ENCODE results near the gene CDKL4. TPM values are rescaled to one million over a fixed set of nuclear protein-coding genes. Genes with fewer than 3 reads are reported as not detected.
"Not testable (repeated sequence)": the region's sequence is repeated elsewhere in the genome, so short reads cannot be mapped to it uniquely, and the experiment has no call there.

CDKL4 gene
- polyA plus RNA-seq, 1 experiment: not detected

- H3K27me3 ChIP-seq (ENCODE audit: control insufficient read depth, insufficient read depth, low read length): no peaks in the 10 kb centered on the region
- DNase-seq (ENCODE audit: low read depth, low spot score): no peak
- no peaks in the 10 kb centered on the region for H3K9me3 ChIP-seq (ENCODE audit: control insufficient read depth, insufficient read depth, low read length)
- H3K27ac ChIP-seq (ENCODE audit: low read depth, low read length): no peak overlapping the region
- ChIA-PET CTCF (interaction anchor here (1.4 kb wide), 1 partner anchor 24 kb away, joined by 3 read pairs; no protein-coding TSS in a partner anchor), POLR2A (interaction anchor here (0.5 kb wide), 1 partner anchor 347 kb away, joined by 5 read pairs; no protein-coding TSS in a partner anchor)
- TF ChIP-seq, protein P1, sequence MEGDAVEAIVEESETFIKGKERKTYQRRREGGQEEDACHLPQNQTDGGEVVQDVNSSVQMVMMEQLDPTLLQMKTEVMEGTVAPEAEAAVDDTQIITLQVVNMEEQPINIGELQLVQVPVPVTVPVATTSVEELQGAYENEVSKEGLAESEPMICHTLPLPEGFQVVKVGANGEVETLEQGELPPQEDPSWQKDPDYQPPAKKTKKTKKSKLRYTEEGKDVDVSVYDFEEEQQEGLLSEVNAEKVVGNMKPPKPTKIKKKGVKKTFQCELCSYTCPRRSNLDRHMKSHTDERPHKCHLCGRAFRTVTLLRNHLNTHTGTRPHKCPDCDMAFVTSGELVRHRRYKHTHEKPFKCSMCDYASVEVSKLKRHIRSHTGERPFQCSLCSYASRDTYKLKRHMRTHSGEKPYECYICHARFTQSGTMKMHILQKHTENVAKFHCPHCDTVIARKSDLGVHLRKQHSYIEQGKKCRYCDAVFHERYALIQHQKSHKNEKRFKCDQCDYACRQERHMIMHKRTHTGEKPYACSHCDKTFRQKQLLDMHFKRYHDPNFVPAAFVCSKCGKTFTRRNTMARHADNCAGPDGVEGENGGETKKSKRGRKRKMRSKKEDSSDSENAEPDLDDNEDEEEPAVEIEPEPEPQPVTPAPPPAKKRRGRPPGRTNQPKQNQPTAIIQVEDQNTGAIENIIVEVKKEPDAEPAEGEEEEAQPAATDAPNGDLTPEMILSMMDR (IDR thresholded peaks at IDR 0.05; ENCODE audit: low read depth, low read length): no peak
- no peak overlapping the region for H3K4me3 ChIP-seq (ENCODE audit: low read depth, low read length)
Observed at GRCh38 chr2:39202639-39203369, 41.0 kb downstream of the CDKL4 start.

DNA sequence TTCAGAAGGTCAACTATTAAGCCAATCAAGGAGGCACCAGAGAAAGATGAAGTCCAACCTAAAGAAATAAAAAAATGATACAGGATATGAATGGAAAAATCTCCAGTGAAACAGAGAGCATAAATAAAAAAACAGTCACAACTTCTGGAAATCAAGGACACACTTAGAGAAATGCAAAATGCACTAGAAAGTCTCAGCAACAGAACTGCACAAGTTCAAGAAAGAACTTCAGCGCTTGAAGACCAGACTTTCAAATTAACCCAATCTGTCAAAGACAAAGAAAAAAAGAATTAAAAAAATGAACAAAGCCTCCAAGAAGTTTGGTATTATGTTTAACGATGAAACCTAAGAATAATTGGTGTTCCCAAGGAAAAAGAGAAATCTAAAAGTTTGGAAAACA lies 46.8 kb downstream of the CDKL4 start:
- DNase-seq (ENCODE audit: low read depth, low spot score); H3K27me3 ChIP-seq (ENCODE audit: control insufficient read depth, insufficient read depth, low read length); H3K4me3 ChIP-seq (ENCODE audit: low read depth, low read length); H3K9me3 ChIP-seq (ENCODE audit: control insufficient read depth, insufficient read depth, low read length); H3K27ac ChIP-seq (ENCODE audit: low read depth, low read length); POLR2A ChIA-PET: not testable (repeated sequence)
- CTCF ChIA-PET: interaction anchor here (1.1 kb wide), 1 partner anchor 249 kb away, joined by 4 read pairs; no protein-coding TSS in a partner anchor

DNA sequence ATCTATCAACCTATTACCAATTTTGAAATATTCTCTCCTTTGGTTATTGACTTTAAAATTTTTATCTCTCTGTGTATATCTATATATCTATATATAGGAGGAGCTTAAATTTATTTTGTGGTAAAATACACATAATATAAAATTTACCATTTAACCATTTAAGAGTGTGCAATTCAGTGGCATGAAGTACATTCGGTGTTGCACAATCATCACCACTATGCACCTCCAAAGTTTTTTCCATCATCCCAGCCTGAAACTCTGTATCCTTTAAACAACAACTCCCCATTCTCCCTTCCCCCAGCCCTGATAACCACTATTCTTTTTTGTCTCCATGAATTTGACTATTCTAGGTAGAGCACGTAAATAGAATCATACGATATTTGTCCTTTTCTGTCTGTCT lies 49.1 kb downstream of the CDKL4 start:
- H3K4me3 ChIP-seq (ENCODE audit: low read depth, low read length): no peak overlapping the region
- CTCF ChIA-PET: interaction anchor here (1.2 to 1.7 kb wide), 2 partner anchors 33 to 70 kb away, joined by 3 to 4 read pairs; no protein-coding TSS in a partner anchor
- DNase-seq (ENCODE audit: low read depth, low spot score): no peak
- no peaks in the 10 kb centered on the region for H3K9me3 ChIP-seq (ENCODE audit: control insufficient read depth, insufficient read depth, low read length)
- TF ChIP-seq, protein P1 (IDR thresholded peaks at IDR 0.05; ENCODE audit: low read depth, low read length): no peak
- no peak overlapping the region for H3K27ac ChIP-seq (ENCODE audit: low read depth, low read length)
- POLR2A ChIA-PET: no interaction called here
- H3K27me3 ChIP-seq (ENCODE audit: control insufficient read depth, insufficient read depth, low read length): no peaks in the 10 kb centered on the region

DNA sequence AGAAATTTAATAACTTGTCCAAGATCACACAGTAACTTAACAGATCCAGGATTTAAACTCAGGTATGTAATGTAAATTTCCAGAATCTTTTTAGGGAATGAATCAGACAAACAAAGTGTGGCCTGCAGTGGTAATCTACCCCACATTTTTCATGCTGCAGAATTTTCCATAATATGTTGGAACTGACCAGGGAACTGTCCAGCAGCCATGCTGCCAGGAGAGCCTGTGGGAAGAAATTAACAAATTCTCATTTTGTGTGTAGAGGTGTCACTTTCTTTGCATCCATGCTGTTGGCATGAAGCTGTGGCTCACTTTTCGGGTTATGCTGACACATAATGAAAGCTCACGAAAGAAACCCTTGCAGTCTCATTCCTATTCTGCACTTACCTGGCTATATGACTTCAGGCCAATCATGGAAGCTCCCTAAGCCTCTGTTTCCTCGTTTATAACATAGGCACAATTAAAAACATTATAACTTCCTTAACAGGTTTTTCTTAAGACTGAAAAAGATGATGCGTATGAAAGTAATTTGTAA lies 54.7 kb downstream of the CDKL4 start:
- no peak for DNase-seq (ENCODE audit: low read depth, low spot score)
- ChIA-PET CTCF (interaction anchor here (1.7 kb wide), 1 partner anchor 40 kb away, joined by 4 read pairs; no protein-coding TSS in a partner anchor), POLR2A (no interaction called here)
- Histone ChIP-seq H3K27ac (ENCODE audit: low read depth, low read length) (no peak overlapping the region), H3K4me3 (ENCODE audit: low read depth, low read length) (no peak overlapping the region), H3K9me3 (ENCODE audit: control insufficient read depth, insufficient read depth, low read length) (no peaks in the 10 kb centered on the region), H3K27me3 (ENCODE audit: control insufficient read depth, insufficient read depth, low read length) (no peaks in the 10 kb centered on the region)
- TF ChIP-seq, protein P1 (IDR thresholded peaks at IDR 0.05; ENCODE audit: low read depth, low read length): no peak

DNA sequence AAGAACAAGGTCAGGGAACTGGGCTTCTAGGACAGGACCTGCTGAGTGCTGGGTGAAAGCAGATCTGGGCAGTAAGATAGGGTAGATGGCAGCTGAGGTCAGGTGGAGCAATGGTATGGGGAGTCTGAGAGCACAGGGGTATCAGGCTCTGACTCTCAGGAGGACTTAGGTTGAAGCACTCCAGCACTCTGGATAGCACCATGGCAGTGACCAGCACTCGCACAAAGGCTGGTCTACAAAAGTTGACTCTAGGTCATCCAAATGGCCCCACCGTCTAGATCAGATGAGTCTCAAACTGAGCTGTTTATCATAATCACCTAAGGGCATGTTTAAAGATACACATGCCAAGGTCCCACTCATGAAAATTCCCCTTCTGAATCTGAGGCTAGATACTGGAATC lies 60.1 kb downstream of the CDKL4 start:
- no peaks in the 10 kb centered on the region for H3K9me3 ChIP-seq (ENCODE audit: control insufficient read depth, insufficient read depth, low read length)
- CTCF ChIA-PET: no interaction called here
- POLR2A ChIA-PET: no interaction called here
- DNase-seq (ENCODE audit: low read depth, low spot score): no peak
- no peak overlapping the region for H3K27ac ChIP-seq (ENCODE audit: low read depth, low read length)
- peaks cover under 1% of the 10 kb centered on the region for H3K27me3 ChIP-seq (ENCODE audit: control insufficient read depth, insufficient read depth, low read length)
- TF ChIP-seq, protein P1 (IDR thresholded peaks at IDR 0.05; ENCODE audit: low read depth, low read length): no peak
- no peak overlapping the region for H3K4me3 ChIP-seq (ENCODE audit: low read depth, low read length)

All from AG04450 (cell line).